ENCODE results near the gene OTULIN.

The OTULIN gene

GRCh38 chr5:14664270-14665100, at the start of gene OTULIN:
Gene OTULIN, plus strand, starts transcription at chr5:14664718. Its CDS starts 108 bp downstream, at chr5:14664826.
- no peak for TF ChIP-seq CTCF (IDR thresholded peaks at IDR 0.05; ENCODE audit: low read depth, low read length, missing control alignments)

GRCh38 chr5:14615365-14615764, 49.2 kb upstream of the OTULIN start:
- no peak for TF ChIP-seq CTCF (IDR thresholded peaks at IDR 0.05; ENCODE audit: low read depth, low read length, missing control alignments)
- DNase-seq (ENCODE audit: extremely low read depth, low read depth): no peak
- H3K4me3 ChIP-seq (replicated peaks; ENCODE audit: low read depth, low read length): no peak overlapping the region

More at GRCh38 chr5:14664270-14665100, at the start of gene OTULIN:
- peak; percentile 47 for DNase-seq (ENCODE audit: extremely low read depth, low read depth)
- peak within 1 kb of the TSS; percentile 60 for H3K4me3 ChIP-seq (replicated peaks; ENCODE audit: low read depth, low read length)

GRCh38 chr5:14617441-14617840, 47.1 kb upstream of the OTULIN start:
- no peak for DNase-seq (ENCODE audit: extremely low read depth, low read depth)
- H3K4me3 ChIP-seq (replicated peaks; ENCODE audit: low read depth, low read length): no peak overlapping the region
- TF ChIP-seq CTCF (IDR thresholded peaks at IDR 0.05; ENCODE audit: low read depth, low read length, missing control alignments): no peak

- DNase-seq (ENCODE audit: extremely low read depth, low read depth): no peak
- TF ChIP-seq CTCF (IDR thresholded peaks at IDR 0.05; ENCODE audit: low read depth, low read length, missing control alignments): no peak
- no peak overlapping the region for H3K4me3 ChIP-seq (replicated peaks; ENCODE audit: low read depth, low read length)
These were observed 37.2 kb upstream of the OTULIN start for GRCh38 chr5:14627270-14627669.

- TF ChIP-seq CTCF (IDR thresholded peaks at IDR 0.05; ENCODE audit: low read depth, low read length, missing control alignments): no peak
- DNase-seq (ENCODE audit: extremely low read depth, low read depth): peak; percentile 35
- no peak overlapping the region for H3K4me3 ChIP-seq (replicated peaks; ENCODE audit: low read depth, low read length)
These were observed 36.2 kb upstream of the OTULIN start for GRCh38 chr5:14628346-14628745.

GRCh38 chr5:14630671-14631070, 33.8 kb upstream of the OTULIN start:
- no peak overlapping the region for H3K4me3 ChIP-seq (replicated peaks; ENCODE audit: low read depth, low read length)
- no peak for TF ChIP-seq CTCF (IDR thresholded peaks at IDR 0.05; ENCODE audit: low read depth, low read length, missing control alignments)
- DNase-seq (ENCODE audit: extremely low read depth, low read depth): no peak

All from HFF-Myc (cell line).